ENCODE data around the gene PTPRD. TPM values are rescaled to one million over a fixed set of nuclear protein-coding genes. Genes with fewer than 3 reads are reported as not detected.

PTPRD gene
- total RNA-seq, 1 experiment from 2014 or later, result not detected

DNA sequence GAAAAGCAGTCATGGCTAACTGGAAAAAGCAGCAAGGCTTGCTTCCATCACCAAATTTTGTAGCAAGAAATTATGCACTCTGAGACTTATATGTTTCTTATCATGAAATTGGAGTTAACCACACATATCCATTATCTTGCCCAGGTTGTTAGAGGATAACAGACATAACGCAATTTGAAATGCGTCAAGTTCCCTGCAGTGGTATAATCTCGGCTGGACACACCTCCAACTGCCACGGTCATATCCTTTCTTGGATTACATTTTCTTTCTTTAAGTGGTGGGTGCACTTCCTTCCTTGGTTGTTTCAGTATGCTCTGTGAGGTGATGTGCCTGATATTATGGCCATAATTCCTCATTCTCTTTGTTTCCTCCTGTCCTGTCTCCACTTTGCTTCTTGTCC lies 2118.2 kb downstream of the PTPRD start:
- Histone ChIP-seq H3K27ac (ENCODE audit: low read depth, low read length, poor library complexity, severe bottlenecking) (no peak overlapping the region), H3K27me3 (replicated peaks; ENCODE audit: insufficient read depth, low read depth, low read length, poor library complexity) (no peaks in the 10 kb centered on the region), H3K4me3 (ENCODE audit: low read depth, low read length, poor library complexity, severe bottlenecking) (no peak overlapping the region), H3K36me3 (ENCODE audit: insufficient read depth, low read length, poor library complexity, severe bottlenecking) (no peaks in the 10 kb centered on the region), H3K4me1 (ENCODE audit: insufficient read depth, low read length, poor library complexity, severe bottlenecking) (no peaks in the 10 kb centered on the region), H3K9me3 (ENCODE audit: low read depth, low read length, poor library complexity, severe bottlenecking) (no peaks in the 10 kb centered on the region)
- BruUV-seq (replicated peaks), result no TSS peak
- DNase-seq (ENCODE audit: low spot score), result no peak
- POLR2A ChIA-PET (ENCODE audit: low non-redundant PET), result no interaction called here
- CTCF ChIA-PET, result no interaction called here
- TF ChIP-seq, protein P1, sequence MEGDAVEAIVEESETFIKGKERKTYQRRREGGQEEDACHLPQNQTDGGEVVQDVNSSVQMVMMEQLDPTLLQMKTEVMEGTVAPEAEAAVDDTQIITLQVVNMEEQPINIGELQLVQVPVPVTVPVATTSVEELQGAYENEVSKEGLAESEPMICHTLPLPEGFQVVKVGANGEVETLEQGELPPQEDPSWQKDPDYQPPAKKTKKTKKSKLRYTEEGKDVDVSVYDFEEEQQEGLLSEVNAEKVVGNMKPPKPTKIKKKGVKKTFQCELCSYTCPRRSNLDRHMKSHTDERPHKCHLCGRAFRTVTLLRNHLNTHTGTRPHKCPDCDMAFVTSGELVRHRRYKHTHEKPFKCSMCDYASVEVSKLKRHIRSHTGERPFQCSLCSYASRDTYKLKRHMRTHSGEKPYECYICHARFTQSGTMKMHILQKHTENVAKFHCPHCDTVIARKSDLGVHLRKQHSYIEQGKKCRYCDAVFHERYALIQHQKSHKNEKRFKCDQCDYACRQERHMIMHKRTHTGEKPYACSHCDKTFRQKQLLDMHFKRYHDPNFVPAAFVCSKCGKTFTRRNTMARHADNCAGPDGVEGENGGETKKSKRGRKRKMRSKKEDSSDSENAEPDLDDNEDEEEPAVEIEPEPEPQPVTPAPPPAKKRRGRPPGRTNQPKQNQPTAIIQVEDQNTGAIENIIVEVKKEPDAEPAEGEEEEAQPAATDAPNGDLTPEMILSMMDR (conservative IDR thresholded peaks at IDR 0.05; ENCODE audit: low read depth, low read length), result no peak
- no peak for TF ChIP-seq EZH2 (IDR thresholded peaks at IDR 0.05; ENCODE audit: borderline replicate concordance, low read depth, low read length, poor library complexity, severe bottlenecking)
- intact Hi-C loops (cut with micrococcal nuclease; ENCODE audit: unreplicated experiment), result no loop called here

DNA sequence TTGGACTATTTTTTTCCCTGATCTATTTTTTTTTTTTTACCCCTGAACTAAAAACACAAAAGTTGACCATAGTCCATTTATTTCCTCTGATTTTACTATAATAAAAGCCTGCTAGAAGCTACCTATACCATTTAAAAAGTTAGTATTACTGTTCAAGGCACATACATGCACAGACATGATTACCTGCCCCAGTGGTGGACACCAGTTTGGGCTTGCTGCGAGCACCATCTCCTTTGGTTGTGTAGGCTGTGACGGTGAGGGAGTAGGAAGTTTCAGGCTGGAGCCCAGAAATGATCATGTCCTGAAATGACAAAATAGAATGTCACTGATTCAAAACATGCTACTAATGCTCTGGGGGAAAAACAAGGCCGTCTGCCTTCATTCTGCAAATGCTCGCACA lies 2120.1 kb downstream of the PTPRD start:
- Histone ChIP-seq H3K27ac (ENCODE audit: low read depth, low read length, poor library complexity, severe bottlenecking) (no peak overlapping the region), H3K27me3 (replicated peaks; ENCODE audit: insufficient read depth, low read depth, low read length, poor library complexity) (no peaks in the 10 kb centered on the region), H3K4me1 (ENCODE audit: insufficient read depth, low read length, poor library complexity, severe bottlenecking) (no peaks in the 10 kb centered on the region), H3K36me3 (ENCODE audit: insufficient read depth, low read length, poor library complexity, severe bottlenecking) (no peaks in the 10 kb centered on the region), H3K4me3 (ENCODE audit: low read depth, low read length, poor library complexity, severe bottlenecking) (no peak overlapping the region), H3K9me3 (ENCODE audit: low read depth, low read length, poor library complexity, severe bottlenecking) (no peaks in the 10 kb centered on the region)
- CTCF ChIA-PET, result interaction anchor here (0.5 kb wide), 1 partner anchor 24 kb away, joined by 3 read pairs; no protein-coding TSS in a partner anchor
- POLR2A ChIA-PET (ENCODE audit: low non-redundant PET), result no interaction called here
- no peak for DNase-seq (ENCODE audit: low spot score)
- TF ChIP-seq, protein P1 (conservative IDR thresholded peaks at IDR 0.05; ENCODE audit: low read depth, low read length), result no peak
- no peak for TF ChIP-seq EZH2 (IDR thresholded peaks at IDR 0.05; ENCODE audit: borderline replicate concordance, low read depth, low read length, poor library complexity, severe bottlenecking)
- BruUV-seq (replicated peaks), result no TSS peak
- intact Hi-C loops (cut with micrococcal nuclease; ENCODE audit: unreplicated experiment), result no loop called here

DNA sequence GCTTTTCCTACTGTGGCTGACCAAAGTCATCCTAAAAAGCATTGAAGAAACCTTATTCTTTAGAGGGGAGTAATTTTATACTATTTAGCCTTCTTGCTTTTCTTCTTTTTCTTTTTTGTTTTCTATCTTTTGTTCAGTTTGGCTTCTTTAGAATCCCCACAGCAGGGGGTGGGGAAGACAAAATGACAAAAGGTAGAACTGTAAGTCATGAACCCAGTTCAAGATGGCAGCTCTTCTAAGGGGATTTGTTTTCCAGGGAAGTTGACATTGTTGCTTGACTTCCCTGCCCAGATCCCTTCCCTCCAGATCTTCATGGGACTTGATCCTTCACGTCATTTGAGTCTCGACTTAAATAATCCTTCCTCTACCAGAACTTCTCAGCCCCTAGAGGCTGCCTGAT lies 2120.8 kb downstream of the PTPRD start:
- Histone ChIP-seq H3K36me3 (ENCODE audit: insufficient read depth, low read length, poor library complexity, severe bottlenecking) (no peaks in the 10 kb centered on the region), H3K9me3 (ENCODE audit: low read depth, low read length, poor library complexity, severe bottlenecking) (no peaks in the 10 kb centered on the region), H3K4me3 (ENCODE audit: low read depth, low read length, poor library complexity, severe bottlenecking) (no peak overlapping the region), H3K27me3 (replicated peaks; ENCODE audit: insufficient read depth, low read depth, low read length, poor library complexity) (no peaks in the 10 kb centered on the region), H3K4me1 (ENCODE audit: insufficient read depth, low read length, poor library complexity, severe bottlenecking) (no peaks in the 10 kb centered on the region), H3K27ac (ENCODE audit: low read depth, low read length, poor library complexity, severe bottlenecking) (no peak overlapping the region)
- ChIA-PET CTCF (interaction anchor here (0.5 kb wide), 1 partner anchor 24 kb away, joined by 3 read pairs; no protein-coding TSS in a partner anchor), POLR2A (ENCODE audit: low non-redundant PET) (no interaction called here)
- intact Hi-C loops (cut with micrococcal nuclease; ENCODE audit: unreplicated experiment), result no loop called here
- no peak for DNase-seq (ENCODE audit: low spot score)
- TF ChIP-seq, protein P1 (conservative IDR thresholded peaks at IDR 0.05; ENCODE audit: low read depth, low read length), result no peak
- no peak for TF ChIP-seq EZH2 (IDR thresholded peaks at IDR 0.05; ENCODE audit: borderline replicate concordance, low read depth, low read length, poor library complexity, severe bottlenecking)
- BruUV-seq (replicated peaks), result no TSS peak
